ENCODE measurements around the gene ANTXR2. TPM values are rescaled to one million over a fixed set of nuclear protein-coding genes. Genes with fewer than 3 reads are reported as not detected.

ANTXR2 gene
- total RNA-seq, 6 donors from 2014 or later = 26.0 to 61.0 (median 37.5) TPM

- Histone ChIP-seq H3K27me3 (no peaks in the 10 kb centered on the region), H3K4me3 (no peak overlapping the region), H3K9me3 (no peaks in the 10 kb centered on the region), H3K27ac (no peak overlapping the region), H3K36me3 (no peaks in the 10 kb centered on the region), H3K4me1 (peaks cover 0 to 2% (median 0%) of the 10 kb centered on the region in 4 donors)
- ATAC-seq (ENCODE audit: low FRiP score in 2 of 2) (no peak), DNase-seq (no peak)
- no peak for TF ChIP-seq CTCF (IDR thresholded peaks at IDR 0.05)
- TF ChIP-seq POLR2A (IDR thresholded peaks at IDR 0.05) = no peak
- no peak for TF ChIP-seq EP300 (IDR thresholded peaks at IDR 0.05)
- no peak for TF ChIP-seq POLR2AphosphoS5 (IDR thresholded peaks at IDR 0.05)
Observed at GRCh38 chr4:79881407-79881806, 191.6 kb downstream of the ANTXR2 start.

- TF ChIP-seq EP300 (IDR thresholded peaks at IDR 0.05) = no peak
- no peak for TF ChIP-seq CTCF (IDR thresholded peaks at IDR 0.05)
- TF ChIP-seq POLR2AphosphoS5 (IDR thresholded peaks at IDR 0.05) = no peak
- TF ChIP-seq POLR2A (IDR thresholded peaks at IDR 0.05) = no peak
- Histone ChIP-seq H3K36me3 (no peaks in the 10 kb centered on the region), H3K27me3 (no peaks in the 10 kb centered on the region), H3K9me3 (no peaks in the 10 kb centered on the region), H3K4me3 (no peak overlapping the region), H3K27ac (no peak overlapping the region), H3K4me1 (no peaks in the 10 kb centered on the region)
- ATAC-seq (ENCODE audit: low FRiP score in 2 of 2) (no peak), DNase-seq (no peak)
Observed at GRCh38 chr4:79877511-79877910, 195.5 kb downstream of the ANTXR2 start.

- no peak overlapping the region for H3K4me3 ChIP-seq
- no peak for DNase-seq
- ATAC-seq (ENCODE audit: low FRiP score in 2 of 2) = no peak
- 87 to 92% methylated on average over 4 of the region's 4 CpGs for WGBS, 2 donors
- H3K36me3 ChIP-seq = no peaks in the 10 kb centered on the region
- no peaks in the 10 kb centered on the region for H3K4me1 ChIP-seq
- no peaks in the 10 kb centered on the region for H3K27me3 ChIP-seq
- H3K27ac ChIP-seq = no peak overlapping the region
- no peak for TF ChIP-seq POLR2A (IDR thresholded peaks at IDR 0.05)
- no peak for TF ChIP-seq POLR2AphosphoS5 (IDR thresholded peaks at IDR 0.05)
- no peaks in the 10 kb centered on the region for H3K9me3 ChIP-seq
Observed at GRCh38 chr4:79875344-79875899, 197.6 kb downstream of the ANTXR2 start.

GRCh38 chr4:79874197-79874596 lies 198.8 kb downstream of the ANTXR2 start:
- no peak for ATAC-seq (ENCODE audit: low FRiP score in 2 of 2)
- TF ChIP-seq CTCF (IDR thresholded peaks at IDR 0.05) (no peak), POLR2AphosphoS5 (IDR thresholded peaks at IDR 0.05) (no peak), EP300 (IDR thresholded peaks at IDR 0.05) (no peak), POLR2A (IDR thresholded peaks at IDR 0.05) (no peak)

GRCh38 chr4:79872738-79873137 lies 200.3 kb downstream of the ANTXR2 start:
- no peak for ATAC-seq (ENCODE audit: low FRiP score in 2 of 2)
- WGBS, 2 donors = 85 to 91% methylated on average over 1 of the region's 1 CpG
- DNase-seq = no peak
- H3K36me3 ChIP-seq = no peaks in the 10 kb centered on the region
- no peak overlapping the region for H3K27ac ChIP-seq
- H3K9me3 ChIP-seq = no peaks in the 10 kb centered on the region
- no peaks in the 10 kb centered on the region for H3K27me3 ChIP-seq
- TF ChIP-seq POLR2A (IDR thresholded peaks at IDR 0.05) (no peak), POLR2AphosphoS5 (IDR thresholded peaks at IDR 0.05) (no peak), CTCF (IDR thresholded peaks at IDR 0.05) (no peak), EP300 (IDR thresholded peaks at IDR 0.05) (no peak)
- no peaks in the 10 kb centered on the region for H3K4me1 ChIP-seq
- no peak overlapping the region for H3K4me3 ChIP-seq

More at GRCh38 chr4:79874197-79874596, 198.8 kb downstream of the ANTXR2 start:
- DNase-seq = no peak
- H3K27ac ChIP-seq = no peak overlapping the region
- H3K36me3 ChIP-seq = no peaks in the 10 kb centered on the region
- no peaks in the 10 kb centered on the region for H3K27me3 ChIP-seq
- WGBS, 2 donors = 97% methylated on average over 2 of the region's 2 CpGs
- H3K4me3 ChIP-seq = no peak overlapping the region
- no peaks in the 10 kb centered on the region for H3K9me3 ChIP-seq
- no peaks in the 10 kb centered on the region for H3K4me1 ChIP-seq
